Activated naive CD4-positive, alpha-beta T cell treated with anti-CD3 and anti-CD28 coated beads for 36 hours (primary cell): ENCODE results near the gene MAPT. TPM values are rescaled to one million over a fixed set of nuclear protein-coding genes. Genes with fewer than 3 reads are reported as not detected.
"Not testable (repeated sequence)": the region's sequence is repeated elsewhere in the genome, so short reads cannot be mapped to it uniquely, and the experiment has no call there.

Experiments
- CTCF ChIA-PET: fragments of 350-600 bp; sonication (Branson Sonifier 250); formaldehyde crosslinking; loops from one replicate; lab custom pipeline; 2021; ENCODE audit warnings: antibody characterized with exemption; lab: Charles Lee
- DNase-seq: peaks from one replicate; pipeline ENCODE4 v3.0.0-alpha.2; 2020
- H3K27ac Mint-ChIP-seq: one replicate; pipeline ENCODE4 v1.8.0; 2021; ENCODE audit warnings: mild to moderate bottlenecking, mixed read lengths
- H3K27me3 Mint-ChIP-seq: one replicate; pipeline ENCODE4 v1.8.0; 2021; ENCODE audit warnings: low read depth, mixed read lengths
- H3K36me3 Mint-ChIP-seq: one replicate; pipeline ENCODE4 v1.8.0; 2021; ENCODE audit warnings: low read depth, mixed read lengths
- H3K4me1 Mint-ChIP-seq: one replicate; pipeline ENCODE4 v1.8.0; 2021; ENCODE audit warnings: low read depth, mixed read lengths
- H3K4me3 Mint-ChIP-seq: one replicate; pipeline ENCODE4 v1.8.0; 2021; ENCODE audit warnings: mild to moderate bottlenecking, moderate library complexity, mixed read lengths
- H3K9me3 Mint-ChIP-seq: one replicate; pipeline ENCODE4 v1.8.0; 2021; ENCODE audit warnings: mixed read lengths
- intact Hi-C: fragments of 100-400 bp; cut with micrococcal nuclease; formaldehyde crosslinking; loops from one replicate; pipeline ENCODE4 v1.15.1; 2023
- total RNA-seq, 2 experiments: library from RNA; stranded (reverse); gene quantifications; one replicate each; pipeline ENCODE4 v1.2.3, GENCODE V29; 2021

MAPT gene
- total RNA-seq, 2 experiments from 2014 or later: 0.57 to 0.86 TPM

- CTCF ChIA-PET: interaction anchor here (0.6 to 1.0 kb wide), 5 partner anchors 46 to 209 kb away, joined by 3 read pairs; no protein-coding TSS in a partner anchor
- intact Hi-C loops: loop anchor here (5.0 kb wide), 1 partner anchor 208 kb away; no protein-coding TSS in a partner anchor
- peaks cover 9% of the 10 kb centered on the region for H3K27me3 Mint-ChIP-seq
Observed at GRCh38 chr17:45850468-45850867, 43.9 kb upstream of the MAPT start.

GRCh38 chr17:45851022-45851421, 43.3 kb upstream of the MAPT start:
- no peak overlapping the region for H3K4me3 Mint-ChIP-seq
- intact Hi-C loops: loop anchor here (5.0 kb wide), 1 partner anchor 209 kb away; no protein-coding TSS in a partner anchor
- peaks cover 12% of the 10 kb centered on the region for H3K27me3 Mint-ChIP-seq
- DNase-seq: no peak
- no peak overlapping the region for H3K27ac Mint-ChIP-seq
- H3K4me1 Mint-ChIP-seq: no peaks in the 10 kb centered on the region
- H3K36me3 Mint-ChIP-seq: no peaks in the 10 kb centered on the region
- CTCF ChIA-PET: interaction anchor here (0.6 to 1.4 kb wide), 4 partner anchors 20 to 128 kb away, joined by 3 to 10 read pairs (median 3); no protein-coding TSS in a partner anchor
- no peaks in the 10 kb centered on the region for H3K9me3 Mint-ChIP-seq

More at GRCh38 chr17:45850468-45850867, 43.9 kb upstream of the MAPT start:
- Mint-ChIP-seq H3K4me1 (no peaks in the 10 kb centered on the region), H3K27ac (no peak overlapping the region), H3K36me3 (no peaks in the 10 kb centered on the region), H3K4me3 (no peak overlapping the region), H3K9me3 (no peaks in the 10 kb centered on the region)
- no peak for DNase-seq

GRCh38 chr17:45851464-45851863, 42.9 kb upstream of the MAPT start:
- Mint-ChIP-seq H3K4me1 (no peaks in the 10 kb centered on the region), H3K36me3 (no peaks in the 10 kb centered on the region), H3K27ac (no peak overlapping the region), H3K9me3 (no peaks in the 10 kb centered on the region), H3K27me3 (peaks cover 13% of the 10 kb centered on the region), H3K4me3 (no peak overlapping the region)
- CTCF ChIA-PET: interaction anchor here (0.9 to 1.4 kb wide), 6 partner anchors 14 to 212 kb away, joined by 3 to 10 read pairs (median 5); no protein-coding TSS in a partner anchor
- intact Hi-C loops: loop anchor here (5.0 kb wide), 1 partner anchor 209 kb away; no protein-coding TSS in a partner anchor
- DNase-seq: no peak

DNA sequence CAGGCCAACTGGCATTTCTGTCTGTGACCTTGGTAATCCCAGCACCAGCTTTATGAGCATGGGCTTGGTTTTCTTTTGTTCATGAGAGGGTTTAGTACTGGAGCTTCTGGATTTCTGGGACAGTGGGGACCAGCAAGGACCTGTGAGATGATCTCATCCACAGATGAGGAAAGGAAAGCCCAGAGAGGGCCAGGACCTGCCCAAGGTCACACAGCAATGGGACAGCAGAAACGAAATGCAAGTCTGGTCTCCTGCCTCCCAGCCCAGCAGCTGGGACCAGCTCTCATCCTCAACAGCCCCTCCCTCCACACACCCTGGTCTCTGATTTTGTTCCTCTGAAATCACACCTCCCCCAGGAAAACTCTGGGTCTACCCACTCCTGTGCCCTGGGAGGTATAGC, 42.5 kb upstream of the MAPT start:
- H3K27me3 Mint-ChIP-seq: peaks cover 13% of the 10 kb centered on the region
- no peak for DNase-seq
- no peak overlapping the region for H3K27ac Mint-ChIP-seq
- intact Hi-C loops: loop anchor here (5.0 kb wide), 1 partner anchor 210 kb away; no protein-coding TSS in a partner anchor
- H3K4me1 Mint-ChIP-seq: no peaks in the 10 kb centered on the region
- CTCF ChIA-PET: interaction anchor here (0.6 to 1.4 kb wide), 18 partner anchors 11 to 1216 kb away, joined by 3 to 10 read pairs (median 3); no protein-coding TSS in a partner anchor
- H3K9me3 Mint-ChIP-seq: no peaks in the 10 kb centered on the region
- H3K4me3 Mint-ChIP-seq: no peak overlapping the region
- no peaks in the 10 kb centered on the region for H3K36me3 Mint-ChIP-seq

DNA sequence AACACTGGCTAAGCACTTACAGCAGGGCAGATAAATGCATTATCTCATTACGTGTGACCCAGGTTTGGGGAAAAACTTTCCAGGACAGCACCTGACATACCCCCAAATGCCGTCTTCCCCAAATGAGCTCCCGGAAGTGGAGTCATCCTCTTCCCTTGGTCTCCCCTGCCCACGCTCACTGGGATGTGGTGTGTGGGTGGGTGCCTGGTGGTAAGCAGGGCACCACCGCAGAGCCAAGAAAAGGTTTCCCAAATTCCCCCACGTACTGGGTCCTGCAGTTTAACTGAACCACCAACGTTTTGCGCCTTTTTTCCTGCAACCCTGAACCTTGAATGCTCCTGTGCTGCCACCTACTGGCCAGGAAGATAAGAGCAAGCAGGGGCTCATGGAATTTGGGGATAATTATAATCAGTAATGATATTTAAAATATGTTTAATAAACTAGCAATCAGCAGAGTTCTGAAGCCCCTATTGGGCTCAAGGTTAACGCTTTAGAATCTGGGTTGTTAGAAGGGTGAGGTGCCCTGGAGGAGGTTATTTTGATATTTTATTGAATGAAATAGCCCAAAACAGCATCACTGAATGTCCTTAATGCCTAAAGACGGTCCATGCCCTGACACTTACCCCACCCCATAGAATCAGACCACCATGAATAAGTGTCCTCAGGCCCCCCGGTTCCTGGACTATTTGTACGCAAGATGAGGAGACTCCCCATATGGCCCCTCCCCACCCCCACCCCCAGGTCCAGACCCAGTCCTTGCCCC, 41.6 kb upstream of the MAPT start:
- intact Hi-C loops: loop anchor here (5.0 kb wide), 1 partner anchor 210 kb away; no protein-coding TSS in a partner anchor
- no peak overlapping the region for H3K4me3 Mint-ChIP-seq
- H3K4me1 Mint-ChIP-seq: no peaks in the 10 kb centered on the region
- H3K27me3 Mint-ChIP-seq: peaks cover 15% of the 10 kb centered on the region
- no peaks in the 10 kb centered on the region for H3K36me3 Mint-ChIP-seq
- CTCF ChIA-PET: interaction anchor here (0.6 to 1.4 kb wide), 18 partner anchors 10 to 1305 kb away, joined by 3 to 10 read pairs (median 3); no protein-coding TSS in a partner anchor
- H3K9me3 Mint-ChIP-seq: no peaks in the 10 kb centered on the region
- no peak overlapping the region for H3K27ac Mint-ChIP-seq
- peak; percentile 79 for DNase-seq

DNA sequence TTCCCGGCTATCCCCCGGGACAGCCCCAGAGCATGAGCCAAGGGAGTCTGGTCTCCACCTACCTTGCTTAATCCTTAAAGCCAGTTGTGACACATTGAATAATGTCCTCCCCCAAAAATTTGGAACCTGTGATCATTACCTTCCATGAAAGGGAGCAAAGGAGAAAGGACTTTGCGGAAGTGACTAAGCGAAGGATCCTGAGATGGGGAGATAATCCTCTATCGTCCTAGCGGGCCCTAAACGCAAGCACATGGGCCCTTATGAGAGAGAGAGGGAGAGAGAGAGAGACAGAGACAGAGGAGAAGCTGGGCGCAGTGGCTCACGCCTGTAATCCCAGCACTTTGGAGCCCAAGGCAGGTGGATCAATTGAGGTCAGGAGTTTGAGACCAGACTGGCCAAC, 40.1 kb upstream of the MAPT start:
- no peak for DNase-seq
- Mint-ChIP-seq H3K4me3 (no peak overlapping the region), H3K36me3 (no peaks in the 10 kb centered on the region), H3K27me3 (peaks cover 20% of the 10 kb centered on the region), H3K9me3 (no peaks in the 10 kb centered on the region), H3K27ac (no peak overlapping the region), H3K4me1 (no peaks in the 10 kb centered on the region)
- CTCF ChIA-PET: no interaction called here
- intact Hi-C loops: loop anchor here (5.0 kb wide), 1 partner anchor 212 kb away; no protein-coding TSS in a partner anchor

DNA sequence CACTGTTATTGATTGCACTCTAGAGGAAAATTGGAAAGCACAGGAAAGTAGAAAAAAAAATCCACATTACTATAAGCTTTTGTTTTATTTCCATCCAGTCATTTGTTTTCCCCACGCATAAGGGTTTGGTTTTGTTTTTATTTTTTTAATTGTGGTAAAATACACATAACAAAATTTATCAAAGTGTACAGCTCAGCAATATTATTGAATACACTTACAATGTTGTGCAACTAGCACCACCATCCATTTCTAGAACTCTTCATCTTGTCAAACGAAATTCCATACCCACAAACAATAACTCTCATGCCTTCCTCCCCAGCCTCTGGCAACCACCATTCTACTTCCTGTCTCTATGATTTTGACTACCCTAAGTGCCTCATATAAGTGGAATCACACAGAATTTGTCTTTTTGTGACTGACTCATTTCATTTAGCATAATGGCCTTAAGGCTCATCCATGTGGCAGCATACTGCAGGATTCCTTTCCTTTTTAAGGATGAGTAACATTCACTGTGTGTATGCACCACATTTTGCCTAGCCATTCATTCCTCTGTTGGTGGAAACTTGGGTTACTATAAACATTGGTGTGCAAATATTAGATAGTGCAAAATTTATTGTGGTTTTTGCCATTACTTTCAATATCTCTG, 38.5 kb upstream of the MAPT start:
- CTCF ChIA-PET: no interaction called here
- Mint-ChIP-seq H3K4me3 (no peak overlapping the region), H3K36me3 (no peaks in the 10 kb centered on the region)

GRCh38 chr17:45857977-45858708, 36.2 kb upstream of the MAPT start:
- intact Hi-C loops: no loop called here
- no peak overlapping the region for H3K4me3 Mint-ChIP-seq
- DNase-seq: peak; percentile 25
- H3K27me3 Mint-ChIP-seq: peaks cover 27% of the 10 kb centered on the region
- no peaks in the 10 kb centered on the region for H3K36me3 Mint-ChIP-seq
- H3K4me1 Mint-ChIP-seq: no peaks in the 10 kb centered on the region
- H3K9me3 Mint-ChIP-seq: no peaks in the 10 kb centered on the region
- no peak overlapping the region for H3K27ac Mint-ChIP-seq
- CTCF ChIA-PET: no interaction called here

More for the DNA sequence above, 38.5 kb upstream of the MAPT start:
- peaks cover 26% of the 10 kb centered on the region for H3K27me3 Mint-ChIP-seq
- H3K9me3 Mint-ChIP-seq: no peaks in the 10 kb centered on the region
- DNase-seq: no peak
- intact Hi-C loops: no loop called here
- H3K4me1 Mint-ChIP-seq: no peaks in the 10 kb centered on the region
- no peak overlapping the region for H3K27ac Mint-ChIP-seq

- CTCF ChIA-PET: interaction anchor here (1.7 kb wide), 1 partner anchor 221 kb away, joined by 4 read pairs; no protein-coding TSS in a partner anchor
- Mint-ChIP-seq H3K4me3 (no peak overlapping the region), H3K36me3 (no peaks in the 10 kb centered on the region), H3K9me3 (no peaks in the 10 kb centered on the region), H3K4me1 (peaks cover 2% of the 10 kb centered on the region), H3K27me3 (peaks cover 28% of the 10 kb centered on the region), H3K27ac (no peak overlapping the region)
- DNase-seq: no peak
- intact Hi-C loops: no loop called here
Observed at GRCh38 chr17:45861165-45861564, 33.2 kb upstream of the MAPT start.

GRCh38 chr17:45862127-45862526, 32.2 kb upstream of the MAPT start:
- CTCF ChIA-PET: interaction anchor here (1.2 kb wide), 1 partner anchor 10 kb away, joined by 3 read pairs; no protein-coding TSS in a partner anchor
- peaks cover 28% of the 10 kb centered on the region for H3K27me3 Mint-ChIP-seq
- H3K4me3 Mint-ChIP-seq, DNase-seq, H3K9me3 Mint-ChIP-seq, H3K36me3 Mint-ChIP-seq, H3K4me1 Mint-ChIP-seq, H3K27ac Mint-ChIP-seq, intact Hi-C loops: not testable (repeated sequence)

- CTCF ChIA-PET: interaction anchor here (0.8 to 1.7 kb wide), 2 partner anchors 12 to 30 kb away, joined by 4 to 5 read pairs; partner anchors contain the start of gene MAPT
- Mint-ChIP-seq H3K27ac (no peak overlapping the region), H3K27me3 (peaks cover 21% of the 10 kb centered on the region), H3K36me3 (no peaks in the 10 kb centered on the region), H3K9me3 (no peaks in the 10 kb centered on the region), H3K4me3 (no peak overlapping the region), H3K4me1 (peaks cover 2% of the 10 kb centered on the region)
- no peak for DNase-seq
- intact Hi-C loops: no loop called here
Observed at GRCh38 chr17:45863857-45864654, 30.3 kb upstream of the MAPT start.
